Adrenal gland (tissue), 12 donors: ENCODE results near the gene HTR2C. TPM values are rescaled to one million over a fixed set of nuclear protein-coding genes. Genes with fewer than 3 reads are reported as not detected.
"Not testable (repeated sequence)": the region's sequence is repeated elsewhere in the genome, so short reads cannot be mapped to it uniquely, and the experiment has no call there.

Experiments
- DNase-seq, 7 donors: peaks; one replicate each; pipeline ENCODE4 v3.0.0-alpha.2; 2019 to 2020
- H3K27ac ChIP-seq, 5 donors: fragments of 200-600 bp; sonication (generic) in 4 of 5; 1 replicate in 3 of 5; 2 replicates in 2 of 5; pipeline versions ENCODE4 v1.5.1 to v1.8.0; 2016 to 2020; ENCODE audit warnings: mild to moderate bottlenecking in 1 of 5
- H3K27me3 ChIP-seq: fragments of 200-600 bp; 2 replicates; pipeline ENCODE4 v1.8.0; 2021
- H3K36me3 ChIP-seq, 2 donors: fragments of 200-600 bp; replicated peaks in 1 of 2; 1 replicate in 1 of 2; 2 replicates in 1 of 2; pipeline versions ENCODE4 v1.5.1 to v1.8.0; 2018 to 2022
- H3K4me1 ChIP-seq, 2 donors: fragments of 200-600 bp; replicated peaks in 1 of 2; 1 replicate in 1 of 2; 2 replicates in 1 of 2; pipeline versions ENCODE4 v1.5.1 to v1.8.0; 2018 to 2021
- H3K4me3 ChIP-seq, 4 donors: fragments of 200-600 bp; sonication (generic) in 3 of 4; one replicate each; pipeline ENCODE4 v1.5.1; 2016 to 2018
- H3K9me3 ChIP-seq, 3 donors: fragments of 200-600 bp; sonication (generic) in 1 of 3; replicated peaks in 1 of 3; 1 replicate in 2 of 3; 2 replicates in 1 of 3; pipeline versions ENCODE4 v1.5.1 to v1.8.0; 2016 to 2021
- CTCF ChIP-seq, 6 experiments: fragments of 450-650 bp in 4 of 6; fragments of 200-600 bp in 2 of 6; sonication (generic) in 1 of 6; IDR thresholded peaks; 1 replicate in 5 of 6; 2 replicates in 1 of 6; pipeline versions ENCODE4 v1.5.1 to v1.8.0; 2016 to 2021; ENCODE audit warnings: antibody characterized with exemption in 6 of 6, mild to moderate bottlenecking in 2 of 6, moderate library complexity in 1 of 6
- POLR2A ChIP-seq, 2 donors: fragments of 450-650 bp; IDR thresholded peaks; one replicate each; pipeline ENCODE4 v1.6.1; 2017; ENCODE audit warnings: antibody characterized with exemption in 2 of 2, mild to moderate bottlenecking in 2 of 2, moderate library complexity in 1 of 2
- WGBS, 4 donors: extraction: QIAGEN DNeasy Blood & Tissue Kit in 2 of 4; methylation state at CpG; one replicate each; pipeline versions ENCODE4 v1.1.5 to v1.1.7; 2013 to 2017; 5-methylcytosine and 5-hydroxymethylcytosine counted together
- intact Hi-C, 2 donors: fragments of 100-400 bp; cut with DNase I; formaldehyde crosslinking; loops; one replicate each; pipeline versions ENCODE4 v1.14.1 to v1.15.0; 2022 to 2023
- polyA plus RNA-seq, 3 donors: library from polyadenylated mRNA; stranded (reverse); fragments of 200-250 nt in 2 of 3; fragments of 350-450 nt in 1 of 3; fragmentation: Illumina TruSeq in 1 of 3; extraction: RNeasy Lipid Tissue Mini Kit (QIAGEN cat#74804) in 1 of 3; gene quantifications; one replicate each; pipeline ENCODE4 v1.2.3, GENCODE V29; 2013 to 2014
- total RNA-seq, 9 donors: library from RNA; depleted of rRNA in 4 of 9; stranded (reverse); fragments of >200 nt in 4 of 9; fragments of 120-200 nt in 1 of 9; fragmentation: NEBNext Ultra II Directional in 1 of 9; extraction: Animal tissue kit (Norgen Biotek cat#: 25700) in 1 of 9; gene quantifications; one replicate each; pipeline versions ENCODE4 v1.1.0 to v1.2.4, GENCODE V29; 2013 to 2023
- donor health status: healthy with polysubstance abuse.
- donor health status: Bipolar disorder and iron deficiency.
- donor health status: DM: yes; HTN: yes; CAD: no.
- donor health status: DM: no; HTN: no; CAD: no.
- donor health status: DM: no; HTN: no; CAD: no.
- donor health status: DM: yes; HTN: yes; CAD: no.

HTR2C gene
- total and polyA plus RNA-seq, 12 donors, result 0.06 TPM; not detected in 11

- peak in 1 of 7 donors; percentile 1 for DNase-seq
- intact Hi-C loops, result no loop called here
- TF ChIP-seq POLR2A (IDR thresholded peaks at IDR 0.05), result no peak
- TF ChIP-seq CTCF (IDR thresholded peaks at IDR 0.05), result no peak
These were observed 341.0 kb downstream of the HTR2C start for GRCh38 chrX:114924856-114925255.

GRCh38 chrX:114930227-114930626, 346.3 kb downstream of the HTR2C start:
- TF ChIP-seq POLR2A (IDR thresholded peaks at IDR 0.05) (no peak), CTCF (IDR thresholded peaks at IDR 0.05) (no peak)
- intact Hi-C loops, result no loop called here
- Histone ChIP-seq H3K9me3 (no peaks in the 10 kb centered on the region), H3K4me1 (no peaks in the 10 kb centered on the region), H3K36me3 (no peaks in the 10 kb centered on the region), H3K27ac (no peak overlapping the region), H3K27me3 (peaks cover 10% of the 10 kb centered on the region), H3K4me3 (no peak overlapping the region)
- DNase-seq, result no peak

More at GRCh38 chrX:114924856-114925255, 341.0 kb downstream of the HTR2C start:
- H3K36me3 ChIP-seq, result no peaks in the 10 kb centered on the region
- no peak overlapping the region for H3K4me3 ChIP-seq
- peaks cover 19% of the 10 kb centered on the region for H3K27me3 ChIP-seq
- no peak overlapping the region for H3K27ac ChIP-seq
- no peaks in the 10 kb centered on the region for H3K4me1 ChIP-seq
- H3K9me3 ChIP-seq, result no peaks in the 10 kb centered on the region

DNA sequence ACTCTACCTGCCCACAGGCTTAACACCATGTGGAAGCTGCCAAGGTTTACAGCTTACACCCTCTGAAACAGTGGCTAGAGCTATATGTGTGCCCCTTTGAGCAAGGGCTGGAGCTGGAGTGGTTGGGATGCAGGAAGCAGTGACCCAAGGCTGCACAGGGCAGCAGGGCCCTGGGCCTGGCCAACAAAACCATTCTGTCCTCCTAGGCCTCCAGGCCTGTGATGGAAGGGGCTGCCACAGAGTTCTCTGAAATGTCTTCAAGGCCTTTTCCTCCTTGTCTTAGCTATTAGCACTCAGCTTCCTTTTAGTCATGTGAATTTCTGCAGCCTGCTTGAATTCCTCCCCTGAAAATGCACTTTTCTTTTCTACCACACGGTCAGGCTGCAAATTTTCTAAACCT, 348.7 kb downstream of the HTR2C start:
- intact Hi-C loops, result no loop called here

DNA sequence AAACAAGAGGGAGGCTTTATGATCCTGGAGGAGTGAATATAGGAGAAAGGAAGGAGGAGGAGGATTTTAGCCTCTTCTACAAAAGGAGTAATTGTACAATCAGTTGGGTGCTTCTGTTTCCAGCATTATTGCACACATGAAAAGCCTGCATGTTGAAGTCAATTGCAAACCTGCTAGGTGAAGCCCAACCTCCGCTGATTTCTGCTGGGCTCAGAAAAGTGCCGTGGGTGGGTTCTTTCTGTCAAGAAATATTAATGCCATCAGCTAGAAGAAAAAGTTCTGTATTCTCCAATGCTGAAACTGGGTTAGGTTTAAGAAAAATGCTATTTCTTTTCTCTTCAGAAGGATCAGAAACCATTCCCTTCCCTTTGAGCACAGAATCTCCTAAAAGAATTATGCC, 349.4 kb downstream of the HTR2C start:
- DNase-seq, intact Hi-C loops, H3K4me3 ChIP-seq, H3K27ac ChIP-seq, H3K36me3 ChIP-seq, H3K4me1 ChIP-seq, H3K9me3 ChIP-seq, H3K27me3 ChIP-seq: not testable (repeated sequence)
- 43 to 54% (median 44%) methylated on average over 2 of the region's 2 CpGs for WGBS, 4 donors

More for the DNA sequence above, 348.7 kb downstream of the HTR2C start:
- TF ChIP-seq POLR2A (IDR thresholded peaks at IDR 0.05) (no peak), CTCF (IDR thresholded peaks at IDR 0.05) (no peak)
- H3K4me3 ChIP-seq, result no peak overlapping the region
- H3K27ac ChIP-seq, result no peak overlapping the region
- H3K36me3 ChIP-seq, result no peaks in the 10 kb centered on the region
- no peaks in the 10 kb centered on the region for H3K4me1 ChIP-seq
- WGBS, 4 donors, result 62 to 85% (median 71%) methylated on average over 1 of the region's 1 CpG
- H3K9me3 ChIP-seq, result no peaks in the 10 kb centered on the region
- DNase-seq, result no peak
- H3K27me3 ChIP-seq, result no peaks in the 10 kb centered on the region

- DNase-seq, H3K27ac ChIP-seq, H3K36me3 ChIP-seq, H3K4me3 ChIP-seq, H3K9me3 ChIP-seq, H3K4me1 ChIP-seq, intact Hi-C loops, H3K27me3 ChIP-seq: not testable (repeated sequence)
- WGBS, 4 donors, result 67 to 88% (median 76%) methylated on average over 1 to 3 of the region's 3 CpGs
These were observed 353.2 kb downstream of the HTR2C start for GRCh38 chrX:114937090-114937489.
